ENCODE data around the gene TBC1D22A.

DNA sequence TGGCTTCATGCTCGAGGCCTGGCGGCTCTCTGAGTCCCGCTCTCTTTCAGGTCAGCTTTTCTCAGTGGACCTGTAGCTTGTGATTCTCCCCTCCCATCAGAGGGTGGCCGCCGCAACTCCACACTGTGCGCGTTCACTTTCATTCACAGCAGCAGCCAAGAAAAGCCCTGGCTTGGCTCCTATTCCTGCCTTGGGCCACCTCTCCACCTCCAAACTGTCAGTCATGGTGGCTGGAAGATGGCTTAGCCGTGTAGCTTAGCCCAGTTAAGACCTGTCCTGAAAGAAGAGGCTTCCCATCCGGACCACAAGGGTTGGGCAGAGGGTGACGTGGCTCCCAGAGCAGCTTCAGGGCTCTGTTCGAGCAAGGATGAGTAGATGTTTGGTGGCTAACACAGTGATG lies 125.5 kb downstream of the TBC1D22A start:
- TF ChIP-seq, protein P1, sequence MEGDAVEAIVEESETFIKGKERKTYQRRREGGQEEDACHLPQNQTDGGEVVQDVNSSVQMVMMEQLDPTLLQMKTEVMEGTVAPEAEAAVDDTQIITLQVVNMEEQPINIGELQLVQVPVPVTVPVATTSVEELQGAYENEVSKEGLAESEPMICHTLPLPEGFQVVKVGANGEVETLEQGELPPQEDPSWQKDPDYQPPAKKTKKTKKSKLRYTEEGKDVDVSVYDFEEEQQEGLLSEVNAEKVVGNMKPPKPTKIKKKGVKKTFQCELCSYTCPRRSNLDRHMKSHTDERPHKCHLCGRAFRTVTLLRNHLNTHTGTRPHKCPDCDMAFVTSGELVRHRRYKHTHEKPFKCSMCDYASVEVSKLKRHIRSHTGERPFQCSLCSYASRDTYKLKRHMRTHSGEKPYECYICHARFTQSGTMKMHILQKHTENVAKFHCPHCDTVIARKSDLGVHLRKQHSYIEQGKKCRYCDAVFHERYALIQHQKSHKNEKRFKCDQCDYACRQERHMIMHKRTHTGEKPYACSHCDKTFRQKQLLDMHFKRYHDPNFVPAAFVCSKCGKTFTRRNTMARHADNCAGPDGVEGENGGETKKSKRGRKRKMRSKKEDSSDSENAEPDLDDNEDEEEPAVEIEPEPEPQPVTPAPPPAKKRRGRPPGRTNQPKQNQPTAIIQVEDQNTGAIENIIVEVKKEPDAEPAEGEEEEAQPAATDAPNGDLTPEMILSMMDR (IDR thresholded peaks at IDR 0.05), result no peak
- TF ChIP-seq POLR2A (IDR thresholded peaks at IDR 0.05) (no peak), POLR2AphosphoS5 (IDR thresholded peaks at IDR 0.05) (no peak)
